A549 (cell line): Measurements from ENCODE around the gene SYCP2. TPM values are rescaled to one million over a fixed set of nuclear protein-coding genes. Genes with fewer than 3 reads are reported as not detected.

Experiments
- ATAC-seq, 2 experiments: fragments of 200-7000 bp in 1 of 2; fragments of >200 bp in 1 of 2; cut with Nextera tagmentation in 1 of 2; cut with Tn5 transposase in 1 of 2; 3 replicates each; pipeline versions ENCODE4 v1.8.0 to v1.9.1; 2018 to 2020; ENCODE audit warnings: mild to moderate bottlenecking in 1 of 2, moderate library complexity in 1 of 2
- CTCF ChIA-PET: fragments of 300-600 bp; sonication (Branson Sonifier 250); formaldehyde crosslinking; extraction: SDS; loops from one replicate; lab custom pipeline; 2021; ENCODE audit warnings: antibody characterized with exemption, inconsistent platforms; lab: Yijun Ruan, JAX
- POLR2A ChIA-PET: fragments of 350-600 bp; formaldehyde crosslinking; extraction: SDS; loops from one replicate; lab custom pipeline; 2021; ENCODE audit warnings: antibody characterized with exemption, inconsistent platforms; lab: Yijun Ruan, JAX
- DNase-seq, 2 experiments: peaks; one replicate each; pipeline versions ENCODE4 v3.0.0 to v3.0.0-alpha.2; 2011 to 2016; ENCODE audit warnings: low read depth in 1 of 2, low spot score in 1 of 2
- FAIRE-seq: peaks from 2 replicates; lab custom pipeline; 2011; peaks lifted over from hg19 to GRCh38; lab: Jason Lieb, UNC
- H3K27ac ChIP-seq, 2 experiments: fragments of >200 bp; sonication (Bioruptor Twin); formaldehyde crosslinking; 3 replicates each; pipeline ENCODE4 v1.5.1; 2016 to 2017
- H3K4me1 ChIP-seq: fragments of >200 bp; sonication (Bioruptor Twin); formaldehyde crosslinking; 3 replicates; pipeline ENCODE4 v1.6.1; 2016
- H3K4me2 ChIP-seq: fragments of >200 bp; sonication (Bioruptor Twin); formaldehyde crosslinking; 3 replicates; pipeline ENCODE4 v1.6.1; 2016
- H3K4me3 ChIP-seq: fragments of >200 bp; sonication (Bioruptor Twin); formaldehyde crosslinking; 3 replicates; pipeline ENCODE4 v1.5.1; 2016
- H3K9me3 ChIP-seq: fragments of >200 bp; sonication (Bioruptor Twin); formaldehyde crosslinking; 3 replicates; pipeline ENCODE4 v1.6.1; 2016
- CBX2 ChIP-seq: fragments of 200-600 bp; sonication (generic); IDR thresholded peaks from 2 replicates; pipeline ENCODE4 v1.6.1; 2016; ENCODE audit warnings: low read depth, mild to moderate bottlenecking, borderline replicate concordance
- CBX8 ChIP-seq: fragments of 200-600 bp; sonication (generic); IDR thresholded peaks from 2 replicates; pipeline ENCODE4 v1.6.1; 2016
- CHD2 ChIP-seq: fragments of 150-350 bp; IDR thresholded peaks from 2 replicates; pipeline ENCODE4 v1.6.1; 2014; ENCODE audit warnings: low read length; ENCODE audit not compliant: partially characterized antibody
- CHD4 ChIP-seq: fragments of 200-600 bp; sonication (generic); IDR thresholded peaks from 2 replicates; pipeline ENCODE4 v1.6.1; 2016; ENCODE audit warnings: antibody characterized with exemption, mild to moderate bottlenecking, borderline replicate concordance
- CTCF ChIP-seq: fragments of >200 bp; sonication (Bioruptor Twin); formaldehyde crosslinking; IDR thresholded peaks from 3 replicates; pipeline ENCODE4 v1.5.1; 2016
- EHF ChIP-seq: fragments of 250-450 bp; sonication (Bioruptor Pico); IDR thresholded peaks from 2 replicates; pipeline ENCODE4 v1.5.0; 2020; ENCODE audit warnings: mild to moderate bottlenecking
- EP300 ChIP-seq, 2 experiments: fragments of >200 bp; sonication (Bioruptor Twin); formaldehyde crosslinking; IDR thresholded peaks; 2 replicates in 1 of 2; 3 replicates in 1 of 2; pipeline ENCODE4 v1.6.1; 2016 to 2017
- ESRRA ChIP-seq: fragments of 150-350 bp; IDR thresholded peaks from 2 replicates; pipeline ENCODE4 v1.6.1; 2014; ENCODE audit warnings: mild to moderate bottlenecking, low read length, borderline replicate concordance
- FOXS1 ChIP-seq: fragments of 250-450 bp; sonication (Bioruptor Pico); IDR thresholded peaks from 2 replicates; pipeline ENCODE4 v1.5.0; 2020; ENCODE audit warnings: mild to moderate bottlenecking, moderate library complexity
- HDAC2 ChIP-seq: fragments of 200-600 bp; sonication (generic); IDR thresholded peaks from 2 replicates; pipeline ENCODE4 v1.6.1; 2016
- HMGXB4 ChIP-seq: fragments of 250-450 bp; sonication (Bioruptor Pico); IDR thresholded peaks from 2 replicates; pipeline ENCODE4 v1.5.0; 2021; ENCODE audit warnings: mild to moderate bottlenecking, moderate library complexity, borderline replicate concordance
- HOXB5 ChIP-seq: fragments of 250-450 bp; sonication (Bioruptor Pico); IDR thresholded peaks from 2 replicates; pipeline ENCODE4 v1.5.0; 2020; ENCODE audit warnings: mild to moderate bottlenecking, moderate library complexity
- JUNB ChIP-seq: fragments of >200 bp; sonication (Bioruptor Twin); formaldehyde crosslinking; IDR thresholded peaks from 2 replicates; pipeline ENCODE4 v1.6.1; 2016
- KDM1A ChIP-seq: fragments of 200-600 bp; sonication (generic); IDR thresholded peaks from 2 replicates; pipeline ENCODE4 v1.6.1; 2016; ENCODE audit warnings: low read depth, mild to moderate bottlenecking
- KDM5A ChIP-seq: fragments of 200-600 bp; sonication (generic); IDR thresholded peaks from 2 replicates; pipeline ENCODE4 v1.6.1; 2016; ENCODE audit warnings: antibody characterized with exemption, mild to moderate bottlenecking
- MAFK ChIP-seq: fragments of 450-650 bp; IDR thresholded peaks from 2 replicates; pipeline ENCODE4 v1.6.1; 2014; ENCODE audit not compliant: partially characterized antibody
- MAZ ChIP-seq: fragments of 150-350 bp; IDR thresholded peaks from 2 replicates; pipeline ENCODE4 v1.6.1; 2014; ENCODE audit warnings: antibody characterized with exemption, low read depth, low read length, borderline replicate concordance
- MYC ChIP-seq: IDR thresholded peaks from 2 replicates; pipeline ENCODE4 v1.6.1; 2012; ENCODE audit warnings: mild to moderate bottlenecking, inconsistent platforms, low read length, improper control_type of control experiment, borderline replicate concordance
- NPAS2 ChIP-seq: fragments of 250-450 bp; sonication (Bioruptor Pico); IDR thresholded peaks from 2 replicates; pipeline ENCODE4 v1.8.0; 2022; ENCODE audit warnings: mild to moderate bottlenecking, moderate library complexity, borderline replicate concordance
- PBX3 ChIP-seq: IDR thresholded peaks from 2 replicates; pipeline ENCODE4 v1.6.1; 2012
- POLR2A ChIP-seq: IDR thresholded peaks from 2 replicates; pipeline ENCODE4 v1.6.1; 2012; ENCODE audit warnings: mild to moderate bottlenecking, low read length
- POLR2AphosphoS2 ChIP-seq: conservative IDR thresholded peaks from 2 replicates; pipeline ENCODE4 v1.6.1; 2012; ENCODE audit warnings: low read length, improper control_type of control experiment, inconsistent platforms
- RAD21 ChIP-seq, 2 experiments: fragments of >200 bp in 1 of 2; sonication (Bioruptor Twin) in 1 of 2; formaldehyde crosslinking in 1 of 2; IDR thresholded peaks in 1 of 2; conservative IDR thresholded peaks in 1 of 2; 2 replicates in 1 of 2; 3 replicates in 1 of 2; pipeline ENCODE4 v1.6.1; 2012 to 2018; ENCODE audit warnings: inconsistent platforms in 1 of 2
- RARB ChIP-seq: fragments of 250-450 bp; sonication (Bioruptor Pico); IDR thresholded peaks from 2 replicates; pipeline ENCODE4 v1.8.0; 2021; ENCODE audit warnings: mild to moderate bottlenecking, moderate library complexity
- RFX5 ChIP-seq: fragments of 450-650 bp; IDR thresholded peaks from 2 replicates; pipeline ENCODE4 v1.7.1; 2014; ENCODE audit warnings: antibody characterized with exemption, mild to moderate bottlenecking, moderate library complexity
- RNF2 ChIP-seq: fragments of 200-600 bp; sonication (generic); IDR thresholded peaks from 2 replicates; pipeline ENCODE4 v1.6.1; 2016; ENCODE audit warnings: low read depth, mild to moderate bottlenecking, antibody characterized with exemption, moderate library complexity, borderline replicate concordance
- USF2 ChIP-seq: fragments of 450-650 bp; IDR thresholded peaks from 2 replicates; pipeline ENCODE4 v1.6.1; 2014; ENCODE audit warnings: antibody characterized with exemption
- ZSCAN20 ChIP-seq: fragments of 250-450 bp; sonication (Bioruptor Pico); IDR thresholded peaks from 2 replicates; pipeline ENCODE4 v1.8.0; 2022; ENCODE audit warnings: mild to moderate bottlenecking, moderate library complexity
- WGBS: methylation state at CpG from one replicate; pipeline ENCODE4 v1.1.6; 2017; ENCODE audit errors: missing lambda C conversion rate; 5-methylcytosine and 5-hydroxymethylcytosine counted together
- polyA plus RNA-seq, 4 experiments: library from polyadenylated mRNA; depleted of rRNA in 3 of 4; stranded (reverse); fragments of >200 nt; fragmentation: RNase III in 1 of 4; extraction: RNeasy Plus Mini Kit Qiagen cat#74134 plus additional on column Dnase treatment in 1 of 4; gene quantifications; 2 replicates in 3 of 4; 3 replicates in 1 of 4; pipeline ENCODE4 v1.2.3, GENCODE V29; 2011 to 2017

Gene SYCP2
- polyA plus RNA-seq, 2 of the 4 experiments (the other 2 are of a cell fraction), result 0.52 to 2.1 TPM

- ATAC-seq, result no peak
- DNase-seq, result no peak
- no peak overlapping the region for H3K4me2 ChIP-seq
- ChIA-PET CTCF (interaction anchor here (0.7 to 1.6 kb wide), 2 partner anchors 27 to 40 kb away, joined by 3 to 5 read pairs; no protein-coding TSS in a partner anchor), POLR2A (no interaction called here)
- no peak overlapping the region for H3K4me3 ChIP-seq
- no peaks in the 10 kb centered on the region for H3K4me1 ChIP-seq
- no peaks in the 10 kb centered on the region for H3K9me3 ChIP-seq
- no peak for FAIRE-seq
- no peak for TF ChIP-seq JUNB
- no peak for TF ChIP-seq NPAS2 (CRISPR knock-in tag)
- no peak for TF ChIP-seq RARB (CRISPR knock-in tag)
- no peak for TF ChIP-seq PBX3
- TF ChIP-seq FOXS1 (CRISPR knock-in tag), result no peak
- TF ChIP-seq HDAC2, result no peak
- no peak for TF ChIP-seq ZSCAN20 (CRISPR knock-in tag)
- no peak for TF ChIP-seq HMGXB4
- no peak for TF ChIP-seq POLR2AphosphoS2
- TF ChIP-seq MYC, result no peak
- TF ChIP-seq RAD21 (conservative IDR thresholded peaks at IDR 0.05 in 1 of 2, IDR thresholded peaks at IDR 0.05 in 1 of 2), result no peak
- TF ChIP-seq ESRRA, result no peak
- no peak for TF ChIP-seq POLR2A
- TF ChIP-seq USF2, result no peak
- no peak for TF ChIP-seq CTCF
- TF ChIP-seq RNF2, result no peak
- no peak for TF ChIP-seq HOXB5 (CRISPR knock-in tag)
- TF ChIP-seq EP300 (IDR thresholded peaks at IDR 0.05), result no peak
- no peak for TF ChIP-seq MAFK
- TF ChIP-seq MAZ, result no peak
- H3K27ac ChIP-seq, result no peak overlapping the region
- 36% methylated on average over 9 of the region's 9 CpGs for WGBS
Observed at GRCh38 chr20:59823030-59823423, 110.4 kb downstream of the SYCP2 start.

GRCh38 chr20:59822291-59823029 is 111.0 kb downstream of the SYCP2 start:
- Histone ChIP-seq H3K9me3 (no peaks in the 10 kb centered on the region), H3K4me3 (no peak overlapping the region), H3K4me2 (no peak overlapping the region), H3K4me1 (no peaks in the 10 kb centered on the region), H3K27ac (no peak overlapping the region)
- FAIRE-seq, result no peak
- POLR2A ChIA-PET, result no interaction called here
- DNase-seq, result no peak
- WGBS, result 36% methylated on average over 16 of the region's 21 CpGs
- ATAC-seq, result no peak
- CTCF ChIA-PET, result interaction anchor here (0.7 to 1.6 kb wide), 3 partner anchors 28 to 72 kb away, joined by 3 to 5 read pairs (median 3); no protein-coding TSS in a partner anchor
- TF ChIP-seq KDM5A, result no peak
- TF ChIP-seq MAZ, result no peak
- no peak for TF ChIP-seq EHF
- TF ChIP-seq CHD4, result no peak
- no peak for TF ChIP-seq MYC
- no peak for TF ChIP-seq KDM1A
- TF ChIP-seq CBX8, result no peak
- no peak for TF ChIP-seq CHD2
- no peak for TF ChIP-seq CBX2
- TF ChIP-seq RARB (CRISPR knock-in tag), result no peak
- TF ChIP-seq RAD21 (conservative IDR thresholded peaks at IDR 0.05 in 1 of 2, IDR thresholded peaks at IDR 0.05 in 1 of 2), result no peak
- no peak for TF ChIP-seq USF2
- TF ChIP-seq RFX5, result no peak
